ENCODE data around the gene EXOC3. TPM values are rescaled to one million over a fixed set of nuclear protein-coding genes. Genes with fewer than 3 reads are reported as not detected.

Gene EXOC3
- total and polyA plus RNA-seq, 2 of the 8 experiments (the other 6 are each of a cell fraction or from before 2014, with no cell fraction given): 14.4 to 30.0 TPM

DNA sequence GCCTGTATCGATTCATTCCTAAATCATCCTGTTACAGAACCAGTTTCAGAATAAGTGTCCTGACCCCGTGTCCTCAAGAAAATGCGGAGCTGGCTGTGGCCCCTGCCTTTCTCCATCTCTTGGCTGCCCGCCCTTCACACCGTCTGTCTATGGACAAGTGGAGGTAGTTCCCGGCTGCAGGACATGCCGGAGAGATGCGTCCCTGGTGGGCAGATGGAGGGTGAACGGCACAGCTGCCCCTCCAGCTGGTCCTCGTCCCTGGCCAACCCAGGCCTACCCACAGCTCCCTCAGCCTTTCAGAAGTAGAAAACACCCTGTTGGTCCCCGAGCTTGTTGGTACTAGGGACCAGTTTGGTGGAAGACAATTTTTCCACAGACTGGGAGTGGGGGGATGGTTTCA is 14.8 kb upstream of the EXOC3 start:
- Histone ChIP-seq H3K27ac (ENCODE audit: low read depth, low read length) (no peak overlapping the region), H3K4ac (replicated peaks; ENCODE audit: insufficient read length, low read depth, low read length) (no peak overlapping the region), H3K23me2 (ENCODE audit: low read depth, low read length) (peaks cover 10% of the 10 kb centered on the region; the same call in 1 of the 2 replicates), H4K91ac (replicated peaks; ENCODE audit: insufficient read length, low read length) (peak overlapping the region; percentile 3), H3K4me1 (replicated peaks in 1 of 4; ENCODE audit: control insufficient read depth in 3 of 4, insufficient read depth in 4 of 4, low read length in 3 of 4) (peaks cover 0 to 3% (median 1%) of the 10 kb centered on the region in 4 experiments; a peak in 2 of 7 replicates), H2BK15ac (ENCODE audit: low read length) (no peak overlapping the region), H3K9me3 (ENCODE audit: insufficient read depth in 2 of 2, low read depth in 1 of 2, low read length in 1 of 2) (peaks cover 0 to 3% of the 10 kb centered on the region in 2 experiments; a peak in 1 of 4 replicates), H3K36me3 (ENCODE audit: control insufficient read depth in 2 of 4, insufficient read depth in 4 of 4, low read length in 3 of 4) (no peaks in the 10 kb centered on the region), H2BK12ac (ENCODE audit: low read depth, low read length) (0 out of 2 replicates have a peak overlapping the region, but pooled peaks have one; percentile 3), H2BK5ac (ENCODE audit: low read depth, low read length) (no peak overlapping the region), H3K4me3 (ENCODE audit: extremely low read depth in 1 of 4, insufficient read depth in 2 of 4, low read depth in 3 of 4, low read length in 4 of 4) (no peak overlapping the region), H3K56ac (replicated peaks; ENCODE audit: insufficient read length, low read depth, low read length) (no peak overlapping the region), H2AFZ (ENCODE audit: low read length) (no peak overlapping the region), H3K23ac (ENCODE audit: insufficient read length) (no peak overlapping the region), H3K18ac (ENCODE audit: extremely low read depth, low read length) (no peak overlapping the region), H3K79me1 (ENCODE audit: low read depth, low read length) (no peaks in the 10 kb centered on the region), H4K20me1 (replicated peaks in 1 of 2; ENCODE audit: control insufficient read depth in 1 of 2, insufficient read depth in 2 of 2, low read length in 2 of 2) (peaks cover 0 to 4% of the 10 kb centered on the region in 2 experiments), H3K9ac (replicated peaks in 1 of 4; ENCODE audit: extremely low read depth in 1 of 4, low read depth in 3 of 4, low read length in 3 of 4) (no peak overlapping the region), H2AK5ac (ENCODE audit: low read depth, low read length) (no peak overlapping the region), H4K5ac (ENCODE audit: insufficient read length, low read depth, low read length) (no peak overlapping the region), H4K8ac (ENCODE audit: extremely low read depth, insufficient read depth, low read length) (no peak overlapping the region), H3K27me3 (replicated peaks in 1 of 4; ENCODE audit: control insufficient read depth in 3 of 4, extremely low read depth in 1 of 4, insufficient read depth in 3 of 4, low read length in 3 of 4) (no peaks in the 10 kb centered on the region), H3K14ac (ENCODE audit: insufficient read length) (no peak overlapping the region), H3K79me2 (ENCODE audit: control insufficient read depth in 1 of 2, insufficient read depth in 2 of 2, low read length in 2 of 2) (no peaks in the 10 kb centered on the region), H3K4me2 (ENCODE audit: insufficient read depth in 1 of 2, low read depth in 2 of 2, low read length in 2 of 2) (no peak overlapping the region), H2BK120ac (replicated peaks; ENCODE audit: low read depth, low read length) (no peak overlapping the region), H2BK20ac (ENCODE audit: low read length) (no peak overlapping the region)
- FAIRE-seq: no peak
- TF ChIP-seq BACH1 (IDR thresholded peaks at IDR 0.05; ENCODE audit: low read length) (no peak), JUND (IDR thresholded peaks at IDR 0.05; ENCODE audit: low read length) (no peak), FOSL1 (IDR thresholded peaks at IDR 0.05; ENCODE audit: insufficient read depth, low read depth, low read length) (no peak), GTF2F1 (IDR thresholded peaks at IDR 0.05; ENCODE audit: borderline replicate concordance, low read depth, low read length) (no peak), NANOG (IDR thresholded peaks at IDR 0.05; ENCODE audit: insufficient read depth, low read depth, low read length, poor library complexity, severe bottlenecking) (no peak), CBX5 (IDR thresholded peaks at IDR 0.05; ENCODE audit: low read depth, low read length) (no peak), SIX5 (IDR thresholded peaks at IDR 0.05; ENCODE audit: low read depth, low read length) (no peak), EGR1 (IDR thresholded peaks at IDR 0.05; ENCODE audit: borderline replicate concordance, low read depth, low read length) (no peak), KDM5A (IDR thresholded peaks at IDR 0.05; ENCODE audit: low read length) (no peak), CBX8 (IDR thresholded peaks at IDR 0.05; ENCODE audit: borderline replicate concordance, low read depth, low read length) (no peak), MAFK (IDR thresholded peaks at IDR 0.05; ENCODE audit: low read depth, low read length) (no peak)
- TF ChIP-seq, protein P1, sequence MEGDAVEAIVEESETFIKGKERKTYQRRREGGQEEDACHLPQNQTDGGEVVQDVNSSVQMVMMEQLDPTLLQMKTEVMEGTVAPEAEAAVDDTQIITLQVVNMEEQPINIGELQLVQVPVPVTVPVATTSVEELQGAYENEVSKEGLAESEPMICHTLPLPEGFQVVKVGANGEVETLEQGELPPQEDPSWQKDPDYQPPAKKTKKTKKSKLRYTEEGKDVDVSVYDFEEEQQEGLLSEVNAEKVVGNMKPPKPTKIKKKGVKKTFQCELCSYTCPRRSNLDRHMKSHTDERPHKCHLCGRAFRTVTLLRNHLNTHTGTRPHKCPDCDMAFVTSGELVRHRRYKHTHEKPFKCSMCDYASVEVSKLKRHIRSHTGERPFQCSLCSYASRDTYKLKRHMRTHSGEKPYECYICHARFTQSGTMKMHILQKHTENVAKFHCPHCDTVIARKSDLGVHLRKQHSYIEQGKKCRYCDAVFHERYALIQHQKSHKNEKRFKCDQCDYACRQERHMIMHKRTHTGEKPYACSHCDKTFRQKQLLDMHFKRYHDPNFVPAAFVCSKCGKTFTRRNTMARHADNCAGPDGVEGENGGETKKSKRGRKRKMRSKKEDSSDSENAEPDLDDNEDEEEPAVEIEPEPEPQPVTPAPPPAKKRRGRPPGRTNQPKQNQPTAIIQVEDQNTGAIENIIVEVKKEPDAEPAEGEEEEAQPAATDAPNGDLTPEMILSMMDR (IDR thresholded peaks at IDR 0.05; ENCODE audit: control extremely low read depth in 1 of 3, insufficient read depth in 1 of 3, low read depth in 1 of 3, low read length in 3 of 3): no peak
- no peak for DNase-seq (ENCODE audit: low read depth in 1 of 2, low spot score in 2 of 2)
- POLR2A ChIA-PET (ENCODE audit: partially characterized antibody): interaction anchor here (1.0 kb wide), 1 partner anchor 11 kb away, joined by 3 read pairs; no protein-coding TSS in a partner anchor
- CTCF ChIA-PET (ENCODE audit: partially characterized antibody): interaction anchor here (0.7 to 9.7 kb wide), 8 partner anchors 12 to 91 kb away, joined by 3 to 99 read pairs (median 4); no protein-coding TSS in a partner anchor
- WGBS, 2 experiments (ENCODE audit: extremely low coverage in 1 of 2, insufficient coverage in 1 of 2, insufficient read length in 1 of 2, insufficient replicate concordance in 2 of 2, low coverage in 1 of 2, low lambda C conversion rate in 2 of 2, missing lambda C conversion rate in 1 of 2): 93% methylated on average over 10 of the region's 11 CpGs; no CpG with 5 or more reads in 1 of the 2 experiments
